Testis (tissue), 3 donors: ENCODE measurements around the gene VRK1. TPM values are rescaled to one million over a fixed set of nuclear protein-coding genes. Genes with fewer than 3 reads are reported as not detected.

Source experiments
- DNase-seq: peaks from one replicate; pipeline ENCODE4 v3.0.0-alpha.2; 2019
- H3K27ac ChIP-seq, 2 donors: fragments of 200-600 bp; sonication (generic); one replicate each; pipeline ENCODE4 v1.5.1; 2019
- H3K27me3 ChIP-seq: fragments of 200-600 bp; sonication (generic); one replicate; pipeline ENCODE4 v1.5.1; 2019
- H3K36me3 ChIP-seq: fragments of 200-600 bp; sonication (generic); one replicate; pipeline ENCODE4 v1.5.1; 2017; ENCODE audit warnings: low read depth; ENCODE audit errors: missing control alignments
- H3K4me1 ChIP-seq: fragments of 200-600 bp; sonication (generic); one replicate; pipeline ENCODE4 v1.5.1; 2019
- H3K4me3 ChIP-seq, 2 donors: fragments of 200-600 bp; sonication (generic); one replicate each; pipeline ENCODE4 v1.5.1; 2017 to 2019
- H3K9me3 ChIP-seq: fragments of 200-600 bp; sonication (generic); one replicate; pipeline ENCODE4 v1.5.1; 2017
- POLR2A ChIP-seq: fragments of 450-650 bp; IDR thresholded peaks from one replicate; pipeline ENCODE4 v1.6.1; 2017; ENCODE audit warnings: antibody characterized with exemption, mild to moderate bottlenecking, moderate library complexity
- WGBS, 2 donors: methylation state at CpG; one replicate each; pipeline ENCODE4 v1.1.5; 2018; 5-methylcytosine and 5-hydroxymethylcytosine counted together
- intact Hi-C: fragments of 100-400 bp; cut with DNase I; formaldehyde crosslinking; loops from one replicate; pipeline ENCODE4 v1.15.1; 2023; ENCODE audit warnings: low total_unique reads
- polyA plus RNA-seq: library from polyadenylated mRNA; stranded (reverse); fragments of 350-450 nt; fragmentation: Illumina TruSeq; extraction: RNeasy Lipid Tissue Mini Kit (QIAGEN cat#74804); gene quantifications from one replicate; pipeline ENCODE4 v1.2.3, GENCODE V29; 2014; ENCODE audit warnings: low read depth, low replicate concordance; ENCODE audit not compliant: insufficient read depth
- total RNA-seq, 2 donors: library from RNA; depleted of rRNA; stranded (reverse); fragments of >200 nt; gene quantifications; one replicate each; pipeline ENCODE4 v1.2.3, GENCODE V29; 2016
- TF ChIP-seq, protein P1 (sequence below), 3 experiments: fragments of 450-650 bp in 2 of 3; fragments of 200-600 bp in 1 of 3; sonication (generic) in 1 of 3; IDR thresholded peaks; one replicate each; pipeline ENCODE4 v1.5.1; 2016 to 2019; ENCODE audit warnings: antibody characterized with exemption in 3 of 3, mild to moderate bottlenecking in 2 of 3, moderate library complexity in 1 of 3

The VRK1 gene
- total and polyA plus RNA-seq, 3 donors from 2014 or later: 44.7 to 52.0 (median 49.2) TPM

DNA sequence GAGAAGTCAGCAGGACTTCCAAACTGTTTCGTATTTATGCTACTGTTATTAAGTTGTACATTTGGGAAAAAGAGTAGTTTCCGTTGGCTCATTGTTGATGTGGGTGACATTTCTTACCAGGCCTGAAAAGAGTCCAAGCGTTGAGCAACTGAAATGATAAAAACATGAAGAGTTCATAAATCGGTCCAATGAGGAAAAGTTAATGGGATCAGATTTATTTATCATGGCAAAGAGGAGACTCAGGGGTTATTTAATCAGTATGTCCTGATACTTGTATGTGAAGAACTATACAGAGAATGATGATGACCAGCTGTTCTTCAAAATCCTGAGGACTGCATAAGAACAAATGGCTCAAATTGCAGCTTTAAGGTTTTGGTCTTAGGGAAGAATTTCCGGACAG, 7.7 kb downstream of the VRK1 start:
- intact Hi-C loops: no loop called here
- no peak for DNase-seq
- Histone ChIP-seq H3K4me1 (no peaks in the 10 kb centered on the region), H3K4me3 (no peak overlapping the region), H3K9me3 (no peaks in the 10 kb centered on the region), H3K36me3 (no peaks in the 10 kb centered on the region), H3K27me3 (no peaks in the 10 kb centered on the region), H3K27ac (no peak overlapping the region)
- TF ChIP-seq, protein P1, sequence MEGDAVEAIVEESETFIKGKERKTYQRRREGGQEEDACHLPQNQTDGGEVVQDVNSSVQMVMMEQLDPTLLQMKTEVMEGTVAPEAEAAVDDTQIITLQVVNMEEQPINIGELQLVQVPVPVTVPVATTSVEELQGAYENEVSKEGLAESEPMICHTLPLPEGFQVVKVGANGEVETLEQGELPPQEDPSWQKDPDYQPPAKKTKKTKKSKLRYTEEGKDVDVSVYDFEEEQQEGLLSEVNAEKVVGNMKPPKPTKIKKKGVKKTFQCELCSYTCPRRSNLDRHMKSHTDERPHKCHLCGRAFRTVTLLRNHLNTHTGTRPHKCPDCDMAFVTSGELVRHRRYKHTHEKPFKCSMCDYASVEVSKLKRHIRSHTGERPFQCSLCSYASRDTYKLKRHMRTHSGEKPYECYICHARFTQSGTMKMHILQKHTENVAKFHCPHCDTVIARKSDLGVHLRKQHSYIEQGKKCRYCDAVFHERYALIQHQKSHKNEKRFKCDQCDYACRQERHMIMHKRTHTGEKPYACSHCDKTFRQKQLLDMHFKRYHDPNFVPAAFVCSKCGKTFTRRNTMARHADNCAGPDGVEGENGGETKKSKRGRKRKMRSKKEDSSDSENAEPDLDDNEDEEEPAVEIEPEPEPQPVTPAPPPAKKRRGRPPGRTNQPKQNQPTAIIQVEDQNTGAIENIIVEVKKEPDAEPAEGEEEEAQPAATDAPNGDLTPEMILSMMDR (IDR thresholded peaks at IDR 0.05): no peak
- no peak for TF ChIP-seq POLR2A
- WGBS, 2 donors: 83 to 86% methylated on average over 5 of the region's 5 CpGs

DNA sequence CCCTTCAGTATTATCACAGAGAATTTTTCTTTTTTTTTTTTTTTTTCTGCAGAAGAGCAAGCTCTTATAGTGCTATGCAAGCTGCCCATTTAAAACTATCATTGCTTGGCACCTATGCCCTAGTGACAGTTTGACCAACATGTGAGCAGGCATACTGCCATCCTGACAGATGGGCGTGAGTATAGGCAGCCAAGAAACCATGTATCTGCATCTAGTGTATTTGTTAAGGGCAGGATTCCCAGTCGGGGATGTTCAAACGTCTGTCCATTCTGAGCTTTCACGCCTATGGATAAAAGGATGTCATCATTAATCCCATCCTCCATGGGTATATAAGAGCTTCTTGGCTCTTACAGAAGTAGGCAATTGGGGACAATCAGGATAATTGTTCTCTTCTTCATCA, 8.8 kb downstream of the VRK1 start:
- intact Hi-C loops: no loop called here
- WGBS, 2 donors: 86 to 92% methylated on average over 4 of the region's 4 CpGs
- H3K36me3 ChIP-seq: no peaks in the 10 kb centered on the region
- H3K4me3 ChIP-seq: no peak overlapping the region
- no peaks in the 10 kb centered on the region for H3K4me1 ChIP-seq
- no peaks in the 10 kb centered on the region for H3K9me3 ChIP-seq
- no peak overlapping the region for H3K27ac ChIP-seq
- TF ChIP-seq, protein P1 (IDR thresholded peaks at IDR 0.05): no peak
- no peak for TF ChIP-seq POLR2A
- no peaks in the 10 kb centered on the region for H3K27me3 ChIP-seq
- DNase-seq: no peak

DNA sequence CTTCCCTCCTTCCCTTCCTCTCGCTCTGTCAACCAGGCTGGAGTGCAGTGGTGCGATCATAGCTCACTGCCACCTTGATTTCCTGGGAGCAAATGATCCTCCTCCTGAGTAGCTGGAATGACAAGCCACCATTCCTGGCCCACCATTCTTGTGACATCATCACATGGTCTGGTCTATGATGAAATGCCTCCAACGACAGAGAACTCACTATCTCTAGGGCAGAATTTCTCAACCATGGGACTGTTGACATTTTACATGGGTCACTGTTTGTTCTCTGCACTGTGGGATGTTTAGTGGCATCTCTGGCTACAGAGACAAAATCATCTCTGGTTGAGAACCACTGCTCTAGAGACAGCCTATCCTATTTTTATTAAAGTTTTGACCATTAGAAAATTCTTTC, 9.7 kb downstream of the VRK1 start:
- H3K9me3 ChIP-seq: no peaks in the 10 kb centered on the region
- H3K36me3 ChIP-seq: no peaks in the 10 kb centered on the region
- TF ChIP-seq, protein P1 (IDR thresholded peaks at IDR 0.05): no peak
- no peak for TF ChIP-seq POLR2A
- H3K4me3 ChIP-seq: no peak overlapping the region
- intact Hi-C loops: no loop called here
- H3K4me1 ChIP-seq: no peaks in the 10 kb centered on the region
- DNase-seq: no peak
- 85 to 93% methylated on average over 3 of the region's 3 CpGs for WGBS, 2 donors
- no peaks in the 10 kb centered on the region for H3K27me3 ChIP-seq
- no peak overlapping the region for H3K27ac ChIP-seq

DNA sequence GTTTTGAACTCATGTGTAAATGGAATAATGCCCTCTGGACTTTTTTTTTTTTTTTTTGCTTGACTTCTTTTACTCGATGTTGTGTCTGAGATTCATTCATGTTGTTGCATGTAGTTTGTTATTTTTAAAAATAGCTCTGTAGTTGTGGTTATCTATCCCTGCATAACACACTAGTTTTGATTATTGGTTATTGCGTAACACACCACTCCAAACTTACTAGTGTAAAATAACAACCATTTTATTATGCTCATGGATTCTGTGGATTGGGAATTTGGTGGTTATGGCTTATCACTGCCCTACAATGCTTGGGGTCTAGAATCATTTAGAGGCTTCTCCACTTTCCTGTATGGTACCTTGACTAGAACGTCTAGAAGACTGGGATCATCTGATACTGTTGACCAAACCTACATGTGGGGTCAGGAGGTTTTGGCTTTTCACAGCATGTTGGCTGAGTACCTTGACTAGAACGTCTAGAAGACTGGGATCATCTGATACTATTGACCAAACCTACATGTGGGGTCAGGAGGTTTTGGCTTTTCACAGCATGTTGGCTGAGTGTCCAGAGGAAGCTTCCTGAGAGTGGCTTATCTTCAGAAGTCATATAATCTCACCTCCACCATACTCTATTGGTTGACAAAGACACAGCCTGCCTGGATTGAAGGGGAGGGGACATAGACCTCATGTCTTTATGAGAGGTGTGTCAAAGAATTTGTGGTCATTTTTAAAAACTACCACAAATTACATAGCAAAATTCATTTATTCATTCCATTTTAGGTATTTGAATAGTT, 11.6 kb downstream of the VRK1 start:
- intact Hi-C loops: no loop called here
- no peak for DNase-seq
- Histone ChIP-seq H3K27ac (no peak overlapping the region), H3K4me3 (no peak overlapping the region), H3K9me3 (no peaks in the 10 kb centered on the region), H3K27me3 (no peaks in the 10 kb centered on the region), H3K4me1 (no peaks in the 10 kb centered on the region), H3K36me3 (no peaks in the 10 kb centered on the region)
- 84 to 90% methylated on average over 4 of the region's 4 CpGs for WGBS, 2 donors
- no peak for TF ChIP-seq POLR2A
- TF ChIP-seq, protein P1 (IDR thresholded peaks at IDR 0.05): no peak

DNA sequence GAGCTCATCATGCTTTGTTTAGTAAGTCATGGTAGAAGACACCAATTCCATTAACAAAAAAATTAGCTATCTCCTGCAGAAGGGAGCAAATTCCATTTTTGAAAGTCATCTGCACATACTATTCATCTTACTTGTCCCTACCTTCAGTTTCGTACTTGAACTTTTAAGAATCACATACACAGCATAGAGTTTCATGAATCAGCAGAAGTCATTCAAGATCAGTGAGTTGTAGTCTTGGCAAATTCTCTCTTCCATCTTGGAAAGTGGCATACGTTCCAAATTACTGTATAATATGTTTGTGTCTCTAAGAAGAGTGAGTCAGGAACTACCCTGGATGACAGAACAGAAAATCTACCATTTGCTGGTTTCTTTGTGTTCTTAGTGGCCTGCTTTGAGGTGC, 14.1 kb downstream of the VRK1 start:
- Histone ChIP-seq H3K27me3 (no peaks in the 10 kb centered on the region), H3K36me3 (no peaks in the 10 kb centered on the region), H3K4me1 (no peaks in the 10 kb centered on the region), H3K27ac (no peak overlapping the region), H3K4me3 (no peak overlapping the region), H3K9me3 (no peaks in the 10 kb centered on the region)
- no peak for DNase-seq
- WGBS, 2 donors: 47 to 85% methylated on average over 2 of the region's 2 CpGs
- intact Hi-C loops: no loop called here
- no peak for TF ChIP-seq POLR2A
- TF ChIP-seq, protein P1 (IDR thresholded peaks at IDR 0.05): no peak
